Myocyte (in vitro differentiated cells): Measurements from ENCODE around the gene AGBL3. TPM values are rescaled to one million over a fixed set of nuclear protein-coding genes. Genes with fewer than 3 reads are reported as not detected.

Experiments used
- DNase-seq: peaks from one replicate; pipeline ENCODE4 v3.0.0-alpha.2; 2012; ENCODE audit warnings: low read depth
- total RNA-seq: library from RNA; depleted of rRNA; stranded (reverse); fragments of >200 nt; gene quantifications from 2 replicates; pipeline ENCODE4 v1.2.3, GENCODE V29; 2014

The AGBL3 gene
- total RNA-seq, 1 donor from 2014 or later = 6.5 TPM

GRCh38 chr7:135147341-135147898, 161.1 kb downstream of the AGBL3 start:
- DNase-seq = peak; percentile 64

- DNase-seq = peak; percentile 65
These were observed 161.8 kb downstream of the AGBL3 start, which contains the start of gene TMEM140 for GRCh38 chr7:135147899-135148721. Gene TMEM140, plus strand, starts transcription at chr7:135148072. Its CDS starts 16,370 bp downstream, at chr7:135164442.

GRCh38 chr7:135150072-135150782, 163.9 kb downstream of the AGBL3 start:
- DNase-seq = no peak

- no peak for DNase-seq
These were observed 164.8 kb downstream of the AGBL3 start for GRCh38 chr7:135151132-135151531.

- no peak for DNase-seq
These were observed 165.2 kb downstream of the AGBL3 start for GRCh38 chr7:135151533-135151932.

- DNase-seq = no peak
These were observed 166.1 kb downstream of the AGBL3 start for GRCh38 chr7:135152442-135152841.

GRCh38 chr7:135154734-135155133, 168.4 kb downstream of the AGBL3 start:
- no peak for DNase-seq

GRCh38 chr7:135156290-135156689, 170.0 kb downstream of the AGBL3 start:
- DNase-seq = no peak

- DNase-seq = no peak
These were observed 171.9 kb downstream of the AGBL3 start for GRCh38 chr7:135158141-135158655.

- no peak for DNase-seq
These were observed 172.6 kb downstream of the AGBL3 start for GRCh38 chr7:135158874-135159273.

GRCh38 chr7:135159359-135160085, 173.2 kb downstream of the AGBL3 start:
- DNase-seq = no peak

GRCh38 chr7:135160098-135160857, 174.0 kb downstream of the AGBL3 start:
- DNase-seq = peak; percentile 42

GRCh38 chr7:135160858-135161653, 174.7 kb downstream of the AGBL3 start:
- DNase-seq = peak; percentile 87

GRCh38 chr7:135161669-135162068, 175.4 kb downstream of the AGBL3 start:
- DNase-seq = no peak

- DNase-seq = no peak
These were observed 176.2 kb downstream of the AGBL3 start for GRCh38 chr7:135162382-135163001.

GRCh38 chr7:135164357-135165061, 178.2 kb downstream of the AGBL3 start:
- DNase-seq = no peak

GRCh38 chr7:135165862-135166261, 179.6 kb downstream of the AGBL3 start:
- DNase-seq = no peak

GRCh38 chr7:135166338-135166990, 180.2 kb downstream of the AGBL3 start:
- no peak for DNase-seq
